Measurements from ENCODE around the gene VAMP5.
"Not testable (repeated sequence)": the region's sequence is repeated elsewhere in the genome, so short reads cannot be mapped to it uniquely, and the experiment has no call there.

VAMP5 gene

GRCh38 chr2:85611705-85612587 is 27.7 kb downstream of the VAMP5 start, which contains the start of gene C2orf68:
Gene C2orf68, minus strand, starts transcription at chr2:85612066. Its CDS starts 82 bp downstream, at chr2:85611984.
- Mint-ChIP-seq H3K4me1 (ENCODE audit: low read depth) (peaks cover 26% of the 10 kb centered on the region), H3K36me3 (ENCODE audit: low read depth) (peaks cover 21% of the 10 kb centered on the region), H3K27ac (peak within 1 kb of the TSS; percentile 95), H3K4me3 (peak within 1 kb of the TSS; percentile 98), H3K27me3 (no peaks in the 10 kb centered on the region), H3K9me3 (no peaks in the 10 kb centered on the region)

- Mint-ChIP-seq H3K4me3 (peak overlapping the region; percentile 22), H3K27me3 (no peaks in the 10 kb centered on the region), H3K9me3 (no peaks in the 10 kb centered on the region), H3K4me1 (ENCODE audit: low read depth) (peaks cover 36% of the 10 kb centered on the region), H3K36me3 (ENCODE audit: low read depth) (peaks cover 22% of the 10 kb centered on the region), H3K27ac (peak overlapping the region; percentile 41)
These were observed 29.7 kb downstream of the VAMP5 start for GRCh38 chr2:85613717-85614515.

- H3K27ac Mint-ChIP-seq, H3K9me3 Mint-ChIP-seq, H3K4me3 Mint-ChIP-seq, H3K27me3 Mint-ChIP-seq: not testable (repeated sequence)
- H3K36me3 Mint-ChIP-seq (ENCODE audit: low read depth) = peaks cover 22% of the 10 kb centered on the region
- H3K4me1 Mint-ChIP-seq (ENCODE audit: low read depth) = peaks cover 38% of the 10 kb centered on the region
These were observed 30.5 kb downstream of the VAMP5 start for GRCh38 chr2:85614757-85615156.

GRCh38 chr2:85615413-85615728 is 31.1 kb downstream of the VAMP5 start:
- Mint-ChIP-seq H3K36me3 (ENCODE audit: low read depth) (peaks cover 19% of the 10 kb centered on the region), H3K4me3 (no peak overlapping the region), H3K27me3 (no peaks in the 10 kb centered on the region), H3K4me1 (ENCODE audit: low read depth) (peaks cover 34% of the 10 kb centered on the region), H3K9me3 (no peaks in the 10 kb centered on the region), H3K27ac (no peak overlapping the region)

GRCh38 chr2:85617723-85618122 is 33.5 kb downstream of the VAMP5 start:
- peaks cover 25% of the 10 kb centered on the region for H3K4me1 Mint-ChIP-seq (ENCODE audit: low read depth)
- H3K36me3 Mint-ChIP-seq (ENCODE audit: low read depth) = peaks cover 28% of the 10 kb centered on the region
- H3K27me3 Mint-ChIP-seq, H3K9me3 Mint-ChIP-seq: not testable (repeated sequence)
- H3K4me3 Mint-ChIP-seq = peak overlapping the region; percentile 92
- peak overlapping the region; percentile 94 for H3K27ac Mint-ChIP-seq

GRCh38 chr2:85619617-85620016 is 35.4 kb downstream of the VAMP5 start:
- Mint-ChIP-seq H3K36me3 (ENCODE audit: low read depth) (peaks cover 46% of the 10 kb centered on the region), H3K4me3 (no peak overlapping the region), H3K27me3 (no peaks in the 10 kb centered on the region), H3K27ac (no peak overlapping the region), H3K4me1 (ENCODE audit: low read depth) (peaks cover 20% of the 10 kb centered on the region), H3K9me3 (no peaks in the 10 kb centered on the region)

GRCh38 chr2:85621338-85621737 is 37.1 kb downstream of the VAMP5 start:
- H3K36me3 Mint-ChIP-seq (ENCODE audit: low read depth) = peaks cover 62% of the 10 kb centered on the region
- H3K27ac Mint-ChIP-seq = no peak overlapping the region
- H3K27me3 Mint-ChIP-seq = no peaks in the 10 kb centered on the region
- H3K9me3 Mint-ChIP-seq = no peaks in the 10 kb centered on the region
- no peak overlapping the region for H3K4me3 Mint-ChIP-seq
- H3K4me1 Mint-ChIP-seq (ENCODE audit: low read depth) = peaks cover 20% of the 10 kb centered on the region

- H3K27me3 Mint-ChIP-seq = no peaks in the 10 kb centered on the region
- H3K4me3 Mint-ChIP-seq = no peak overlapping the region
- no peaks in the 10 kb centered on the region for H3K9me3 Mint-ChIP-seq
- peaks cover 62% of the 10 kb centered on the region for H3K36me3 Mint-ChIP-seq (ENCODE audit: low read depth)
- H3K4me1 Mint-ChIP-seq (ENCODE audit: low read depth) = peaks cover 16% of the 10 kb centered on the region
- no peak overlapping the region for H3K27ac Mint-ChIP-seq
These were observed 39.8 kb downstream of the VAMP5 start for GRCh38 chr2:85623991-85624390.

- Mint-ChIP-seq H3K27ac (peak overlapping the region; percentile 52), H3K36me3 (ENCODE audit: low read depth) (peaks cover 76% of the 10 kb centered on the region), H3K4me1 (ENCODE audit: low read depth) (peaks cover 15% of the 10 kb centered on the region), H3K4me3 (no peak overlapping the region), H3K9me3 (no peaks in the 10 kb centered on the region), H3K27me3 (no peaks in the 10 kb centered on the region)
These were observed 44.4 kb downstream of the VAMP5 start for GRCh38 chr2:85628658-85629057.

- H3K9me3 Mint-ChIP-seq = no peaks in the 10 kb centered on the region
- H3K27me3 Mint-ChIP-seq = no peaks in the 10 kb centered on the region
- peaks cover 15% of the 10 kb centered on the region for H3K4me1 Mint-ChIP-seq (ENCODE audit: low read depth)
- no peak overlapping the region for H3K4me3 Mint-ChIP-seq
- peaks cover 69% of the 10 kb centered on the region for H3K36me3 Mint-ChIP-seq (ENCODE audit: low read depth)
- no peak overlapping the region for H3K27ac Mint-ChIP-seq
These were observed 47.1 kb downstream of the VAMP5 start for GRCh38 chr2:85631316-85631715.

- no peaks in the 10 kb centered on the region for H3K9me3 Mint-ChIP-seq
- peaks cover 4% of the 10 kb centered on the region for H3K4me1 Mint-ChIP-seq (ENCODE audit: low read depth)
- H3K27ac Mint-ChIP-seq = no peak overlapping the region
- no peaks in the 10 kb centered on the region for H3K27me3 Mint-ChIP-seq
- H3K4me3 Mint-ChIP-seq = no peak overlapping the region
- peaks cover 73% of the 10 kb centered on the region for H3K36me3 Mint-ChIP-seq (ENCODE audit: low read depth)
These were observed 50.8 kb downstream of the VAMP5 start for GRCh38 chr2:85635011-85635410.

GRCh38 chr2:85635636-85636035 is 51.4 kb downstream of the VAMP5 start:
- no peak overlapping the region for H3K27ac Mint-ChIP-seq
- no peaks in the 10 kb centered on the region for H3K9me3 Mint-ChIP-seq
- H3K4me3 Mint-ChIP-seq = no peak overlapping the region
- no peaks in the 10 kb centered on the region for H3K27me3 Mint-ChIP-seq
- H3K4me1 Mint-ChIP-seq (ENCODE audit: low read depth) = peaks cover 4% of the 10 kb centered on the region
- peaks cover 72% of the 10 kb centered on the region for H3K36me3 Mint-ChIP-seq (ENCODE audit: low read depth)

GRCh38 chr2:85642725-85643124 is 58.5 kb downstream of the VAMP5 start:
- Mint-ChIP-seq H3K4me1 (ENCODE audit: low read depth) (peaks cover 12% of the 10 kb centered on the region), H3K4me3 (no peak overlapping the region), H3K27me3 (no peaks in the 10 kb centered on the region), H3K9me3 (no peaks in the 10 kb centered on the region), H3K36me3 (ENCODE audit: low read depth) (peaks cover 68% of the 10 kb centered on the region), H3K27ac (peak overlapping the region; percentile 37)
